ENCODE measurements around the gene CFAP54.

The CFAP54 gene

GRCh38 chr12:96786791-96787190, 297.4 kb downstream of the CFAP54 start:
- no peak overlapping the region for H3K27ac Mint-ChIP-seq
- H3K27me3 Mint-ChIP-seq = no peaks in the 10 kb centered on the region
- no peaks in the 10 kb centered on the region for H3K36me3 Mint-ChIP-seq (ENCODE audit: low read depth)
- H3K4me3 Mint-ChIP-seq = no peak overlapping the region
- H3K4me1 Mint-ChIP-seq (ENCODE audit: low read depth) = no peaks in the 10 kb centered on the region
- intact Hi-C loops (cut with micrococcal nuclease) = no loop called here
- no peaks in the 10 kb centered on the region for H3K9me3 Mint-ChIP-seq

GRCh38 chr12:96803969-96804368, 314.6 kb downstream of the CFAP54 start:
- Mint-ChIP-seq H3K9me3 (peaks cover 13% of the 10 kb centered on the region), H3K27me3 (no peaks in the 10 kb centered on the region), H3K4me3 (no peak overlapping the region), H3K4me1 (ENCODE audit: low read depth) (no peaks in the 10 kb centered on the region), H3K27ac (no peak overlapping the region), H3K36me3 (ENCODE audit: low read depth) (no peaks in the 10 kb centered on the region)
- intact Hi-C loops (cut with micrococcal nuclease) = no loop called here

- Mint-ChIP-seq H3K27ac (no peak overlapping the region), H3K4me1 (ENCODE audit: low read depth) (no peaks in the 10 kb centered on the region), H3K4me3 (no peak overlapping the region), H3K36me3 (ENCODE audit: low read depth) (no peaks in the 10 kb centered on the region), H3K9me3 (peaks cover 13% of the 10 kb centered on the region), H3K27me3 (no peaks in the 10 kb centered on the region)
- intact Hi-C loops (cut with micrococcal nuclease) = no loop called here
These were observed 316.9 kb downstream of the CFAP54 start for GRCh38 chr12:96806272-96806671.

GRCh38 chr12:96807741-96808140, 318.4 kb downstream of the CFAP54 start:
- peaks cover 12% of the 10 kb centered on the region for H3K9me3 Mint-ChIP-seq
- no peaks in the 10 kb centered on the region for H3K36me3 Mint-ChIP-seq (ENCODE audit: low read depth)
- H3K27ac Mint-ChIP-seq = no peak overlapping the region
- H3K4me1 Mint-ChIP-seq (ENCODE audit: low read depth) = no peaks in the 10 kb centered on the region
- H3K27me3 Mint-ChIP-seq = no peaks in the 10 kb centered on the region
- no peak overlapping the region for H3K4me3 Mint-ChIP-seq
- intact Hi-C loops (cut with micrococcal nuclease) = no loop called here

GRCh38 chr12:96808587-96808986, 319.2 kb downstream of the CFAP54 start:
- intact Hi-C loops (cut with micrococcal nuclease) = no loop called here
- Mint-ChIP-seq H3K27ac (no peak overlapping the region), H3K27me3 (no peaks in the 10 kb centered on the region), H3K36me3 (ENCODE audit: low read depth) (no peaks in the 10 kb centered on the region), H3K4me3 (no peak overlapping the region), H3K9me3 (peaks cover 4% of the 10 kb centered on the region), H3K4me1 (ENCODE audit: low read depth) (no peaks in the 10 kb centered on the region)

GRCh38 chr12:96809522-96809921, 320.1 kb downstream of the CFAP54 start:
- H3K4me3 Mint-ChIP-seq = no peak overlapping the region
- no peaks in the 10 kb centered on the region for H3K9me3 Mint-ChIP-seq
- H3K4me1 Mint-ChIP-seq (ENCODE audit: low read depth) = no peaks in the 10 kb centered on the region
- no peaks in the 10 kb centered on the region for H3K36me3 Mint-ChIP-seq (ENCODE audit: low read depth)
- no peaks in the 10 kb centered on the region for H3K27me3 Mint-ChIP-seq
- intact Hi-C loops (cut with micrococcal nuclease) = no loop called here
- no peak overlapping the region for H3K27ac Mint-ChIP-seq

DNA sequence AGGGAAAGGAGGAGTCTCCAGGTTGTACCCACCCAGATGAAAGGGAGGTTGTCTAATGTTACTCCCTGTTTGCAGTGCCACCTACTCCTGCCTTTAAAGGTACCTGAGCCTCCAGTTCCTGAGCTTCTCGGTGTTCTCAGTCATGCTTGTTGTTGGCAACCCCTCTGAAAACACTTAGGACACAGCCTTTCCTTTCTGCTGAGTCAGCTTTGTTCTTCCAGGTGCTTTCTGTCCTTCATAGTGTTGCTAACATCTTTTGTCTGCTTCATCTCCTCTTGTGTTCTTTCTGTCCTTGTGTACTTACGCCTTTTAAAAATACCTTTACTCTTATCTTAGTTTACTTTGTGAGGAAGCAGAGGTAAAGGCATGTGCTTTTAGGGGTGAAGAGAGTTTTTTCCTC, 320.7 kb downstream of the CFAP54 start:
- no peaks in the 10 kb centered on the region for H3K27me3 Mint-ChIP-seq
- no peak overlapping the region for H3K27ac Mint-ChIP-seq
- no peak overlapping the region for H3K4me3 Mint-ChIP-seq
- H3K4me1 Mint-ChIP-seq (ENCODE audit: low read depth) = no peaks in the 10 kb centered on the region
- H3K36me3 Mint-ChIP-seq (ENCODE audit: low read depth) = no peaks in the 10 kb centered on the region
- no peaks in the 10 kb centered on the region for H3K9me3 Mint-ChIP-seq
- intact Hi-C loops (cut with micrococcal nuclease) = no loop called here

- Mint-ChIP-seq H3K4me3 (no peak overlapping the region), H3K4me1 (ENCODE audit: low read depth) (no peaks in the 10 kb centered on the region), H3K27ac (no peak overlapping the region), H3K9me3 (no peaks in the 10 kb centered on the region), H3K36me3 (ENCODE audit: low read depth) (no peaks in the 10 kb centered on the region), H3K27me3 (no peaks in the 10 kb centered on the region)
- intact Hi-C loops (cut with micrococcal nuclease) = no loop called here
These were observed 321.1 kb downstream of the CFAP54 start for GRCh38 chr12:96810477-96810876.

GRCh38 chr12:96811083-96811482, 321.7 kb downstream of the CFAP54 start:
- no peak overlapping the region for H3K4me3 Mint-ChIP-seq
- H3K4me1 Mint-ChIP-seq (ENCODE audit: low read depth) = no peaks in the 10 kb centered on the region
- H3K36me3 Mint-ChIP-seq (ENCODE audit: low read depth) = no peaks in the 10 kb centered on the region
- H3K9me3 Mint-ChIP-seq = no peaks in the 10 kb centered on the region
- intact Hi-C loops (cut with micrococcal nuclease) = no loop called here
- H3K27me3 Mint-ChIP-seq = no peaks in the 10 kb centered on the region
- H3K27ac Mint-ChIP-seq = no peak overlapping the region

GRCh38 chr12:96812153-96812552, 322.8 kb downstream of the CFAP54 start:
- intact Hi-C loops (cut with micrococcal nuclease) = no loop called here
- Mint-ChIP-seq H3K27me3 (no peaks in the 10 kb centered on the region), H3K36me3 (ENCODE audit: low read depth) (no peaks in the 10 kb centered on the region)

GRCh38 chr12:96814200-96814599, 324.8 kb downstream of the CFAP54 start:
- H3K4me1 Mint-ChIP-seq (ENCODE audit: low read depth) = no peaks in the 10 kb centered on the region
- no peaks in the 10 kb centered on the region for H3K36me3 Mint-ChIP-seq (ENCODE audit: low read depth)
- H3K27ac Mint-ChIP-seq = no peak overlapping the region
- H3K4me3 Mint-ChIP-seq = no peak overlapping the region
- H3K27me3 Mint-ChIP-seq = no peaks in the 10 kb centered on the region
- no peaks in the 10 kb centered on the region for H3K9me3 Mint-ChIP-seq
- intact Hi-C loops (cut with micrococcal nuclease) = no loop called here

More at GRCh38 chr12:96812153-96812552, 322.8 kb downstream of the CFAP54 start:
- Mint-ChIP-seq H3K27ac (no peak overlapping the region), H3K9me3 (no peaks in the 10 kb centered on the region), H3K4me3 (no peak overlapping the region), H3K4me1 (ENCODE audit: low read depth) (no peaks in the 10 kb centered on the region)

- intact Hi-C loops (cut with micrococcal nuclease) = no loop called here
- Mint-ChIP-seq H3K4me3 (no peak overlapping the region), H3K4me1 (ENCODE audit: low read depth) (no peaks in the 10 kb centered on the region), H3K36me3 (ENCODE audit: low read depth) (no peaks in the 10 kb centered on the region), H3K9me3 (no peaks in the 10 kb centered on the region), H3K27ac (no peak overlapping the region), H3K27me3 (no peaks in the 10 kb centered on the region)
These were observed 332.2 kb downstream of the CFAP54 start for GRCh38 chr12:96821592-96821991.

- intact Hi-C loops (cut with micrococcal nuclease) = no loop called here
- H3K9me3 Mint-ChIP-seq = no peaks in the 10 kb centered on the region
- H3K4me3 Mint-ChIP-seq = no peak overlapping the region
- H3K27me3 Mint-ChIP-seq = no peaks in the 10 kb centered on the region
- no peaks in the 10 kb centered on the region for H3K36me3 Mint-ChIP-seq (ENCODE audit: low read depth)
- H3K4me1 Mint-ChIP-seq (ENCODE audit: low read depth) = no peaks in the 10 kb centered on the region
- no peak overlapping the region for H3K27ac Mint-ChIP-seq
These were observed 333.3 kb downstream of the CFAP54 start for GRCh38 chr12:96822641-96823040.

DNA sequence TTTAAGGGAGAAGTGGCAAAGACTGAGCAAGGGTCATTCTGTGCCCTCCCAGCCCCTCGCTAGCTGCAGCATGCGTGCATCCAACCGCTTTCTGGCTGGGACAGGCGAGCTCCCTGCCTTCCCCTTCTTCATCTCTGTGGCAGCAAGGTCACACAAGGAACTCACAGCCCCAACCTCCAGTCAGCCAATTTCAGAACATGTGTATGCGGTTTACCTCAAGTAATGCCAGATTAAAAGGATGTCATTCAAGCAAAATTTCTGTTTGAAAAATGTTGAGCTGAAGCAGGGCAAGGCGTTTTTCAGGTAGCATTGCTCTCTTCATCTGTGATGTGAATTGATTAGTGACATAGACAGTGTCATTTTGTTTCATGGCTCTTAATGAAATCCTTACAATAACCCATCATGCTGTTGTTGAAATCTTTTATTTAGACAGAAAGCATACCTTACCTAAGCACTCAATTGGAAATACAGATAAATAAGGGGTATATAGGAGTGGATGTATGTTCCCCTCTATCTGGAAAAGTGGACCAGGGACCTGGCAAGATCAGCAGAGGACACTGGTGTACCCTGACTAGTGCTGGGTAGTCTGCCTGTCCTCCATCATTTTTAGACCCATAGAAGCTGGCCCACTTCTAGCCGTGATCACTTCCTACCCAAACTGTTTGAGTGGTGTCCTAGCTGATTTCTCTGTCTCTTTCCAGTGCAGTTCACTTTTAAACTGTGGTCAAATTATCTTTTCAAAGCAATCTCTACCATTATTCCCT, 334.9 kb downstream of the CFAP54 start:
- H3K27ac Mint-ChIP-seq = no peak overlapping the region
- H3K27me3 Mint-ChIP-seq = no peaks in the 10 kb centered on the region
- no peak overlapping the region for H3K4me3 Mint-ChIP-seq
- H3K36me3 Mint-ChIP-seq (ENCODE audit: low read depth) = no peaks in the 10 kb centered on the region
- H3K4me1 Mint-ChIP-seq (ENCODE audit: low read depth) = no peaks in the 10 kb centered on the region
- intact Hi-C loops (cut with micrococcal nuclease) = no loop called here
- no peaks in the 10 kb centered on the region for H3K9me3 Mint-ChIP-seq

GRCh38 chr12:96824838-96825236, 335.5 kb downstream of the CFAP54 start:
- H3K9me3 Mint-ChIP-seq = no peaks in the 10 kb centered on the region
- H3K4me1 Mint-ChIP-seq (ENCODE audit: low read depth) = no peaks in the 10 kb centered on the region
- no peaks in the 10 kb centered on the region for H3K27me3 Mint-ChIP-seq
- no peak overlapping the region for H3K27ac Mint-ChIP-seq
- no peak overlapping the region for H3K4me3 Mint-ChIP-seq
- no peaks in the 10 kb centered on the region for H3K36me3 Mint-ChIP-seq (ENCODE audit: low read depth)
- intact Hi-C loops (cut with micrococcal nuclease) = no loop called here

Measured in dendritic cell treated with granulocyte-macrophage colony-stimulating factor and Interleukin-4, amounts not matched to agents 40 ng/mL and 50 ng/mL, for 4 days (primary cell).